HepG2 (cell line): ENCODE measurements around the gene THAP3. TPM values are rescaled to one million over a fixed set of nuclear protein-coding genes. Genes with fewer than 3 reads are reported as not detected.

ENCODE experiments used
- BRCA1 ChIP-seq: sonication (generic); formaldehyde crosslinking; IDR thresholded peaks from 2 replicates; pipeline ENCODE4 v1.4.0; 2020; ENCODE audit warnings: missing genetic modification reagents
- CEBPG ChIP-seq: IDR thresholded peaks from 2 replicates; pipeline ENCODE4 v1.6.1; 2016
- ESRRA ChIP-seq: sonication (generic); formaldehyde crosslinking; IDR thresholded peaks from 2 replicates; pipeline ENCODE4 v1.5.1; 2020; ENCODE audit warnings: mild to moderate bottlenecking, low read depth, missing genetic modification reagents
- MAFF ChIP-seq: IDR thresholded peaks from 2 replicates; pipeline ENCODE4 v1.6.1; 2011; ENCODE audit warnings: low read depth, low read length, improper control_type of control experiment
- NFE2 ChIP-seq: sonication (generic); formaldehyde crosslinking; IDR thresholded peaks from 2 replicates; pipeline ENCODE4 v1.4.0; 2020; ENCODE audit warnings: missing genetic modification reagents
- PRPF4 ChIP-seq: fragments of 200-400 bp; formaldehyde crosslinking; IDR thresholded peaks from 2 replicates; pipeline ENCODE4 v1.6.1; 2016; ENCODE audit warnings: low read length, low read depth; ENCODE audit not compliant: poor library complexity, severe bottlenecking
- REL ChIP-seq: sonication (generic); formaldehyde crosslinking; conservative IDR thresholded peaks from 2 replicates; pipeline ENCODE4 v1.8.0; 2022; ENCODE audit warnings: mild to moderate bottlenecking, missing genetic modification reagents, moderate library complexity
- TAF15 ChIP-seq: fragments of 200-400 bp; formaldehyde crosslinking; IDR thresholded peaks from one replicate; pipeline ENCODE4 v1.6.1; 2018; ENCODE audit warnings: mild to moderate bottlenecking, low read depth, low read length; ENCODE audit not compliant: poor library complexity, severe bottlenecking
- TGIF2 ChIP-seq: IDR thresholded peaks from 2 replicates; pipeline ENCODE4 v1.6.1; 2016; ENCODE audit warnings: control low read depth, missing compliant biosample characterization
- ZIK1 ChIP-seq: sonication (generic); formaldehyde crosslinking; IDR thresholded peaks from 2 replicates; pipeline ENCODE4 v1.5.0; 2020; ENCODE audit warnings: mild to moderate bottlenecking, low read depth, missing genetic modification reagents, borderline replicate concordance
- ZNF432 ChIP-seq: sonication (generic); formaldehyde crosslinking; IDR thresholded peaks from 2 replicates; pipeline ENCODE4 v1.5.0; 2020; ENCODE audit warnings: missing genetic modification reagents, mild to moderate bottlenecking, borderline replicate concordance
- polyA plus RNA-seq, 8 experiments: library from polyadenylated mRNA; depleted of rRNA in 3 of 8; stranded (reverse) in 7 of 8; unstranded in 1 of 8; fragments of >200 nt; fragmentation: Illumina TruSeq in 4 of 8; extraction: Trizol in 4 of 8; gene quantifications; 2 replicates each; pipeline versions ENCODE4 v1.2.1 to v1.2.3, GENCODE V29; 2011 to 2016; ENCODE audit warnings: low read depth in 4 of 8, missing spikeins in 1 of 8, mixed read lengths in 1 of 8; ENCODE audit not compliant: insufficient read depth in 1 of 8
- total RNA-seq, 5 experiments: library from RNA; depleted of rRNA; stranded (reverse); fragments of >200 nt; fragmentation: Illumina TruSeq; extraction: Trizol; gene quantifications; 2 replicates each; pipeline ENCODE4 v1.2.3, GENCODE V29; 2016; ENCODE audit warnings: low read depth in 1 of 5
- TF ChIP-seq, protein P1 (sequence below): sonication (generic); formaldehyde crosslinking; IDR thresholded peaks from 2 replicates; pipeline ENCODE4 v1.5.0; 2020; ENCODE audit warnings: missing genetic modification reagents, mild to moderate bottlenecking, borderline replicate concordance
- TF ChIP-seq, protein P2 (sequence below): sonication (generic); formaldehyde crosslinking; IDR thresholded peaks from 2 replicates; pipeline ENCODE4 v1.4.0; 2020; ENCODE audit warnings: missing genetic modification reagents
- TF ChIP-seq, protein P3 (sequence below): IDR thresholded peaks from 2 replicates; pipeline ENCODE4 v1.6.1; 2016
- TF ChIP-seq, protein P4 (sequence below): sonication (generic); formaldehyde crosslinking; IDR thresholded peaks from 2 replicates; pipeline ENCODE4 v1.8.0; 2022; ENCODE audit warnings: mild to moderate bottlenecking, missing genetic modification reagents, borderline replicate concordance
- TF ChIP-seq, protein P5 (sequence below): sonication (generic); formaldehyde crosslinking; IDR thresholded peaks from 2 replicates; pipeline ENCODE4 v1.9.0; 2022; ENCODE audit warnings: low read depth, missing genetic modification reagents

The THAP3 gene
- total and polyA plus RNA-seq, 2 of the 13 experiments (the other 11 are each of a cell fraction or from before 2014, with no cell fraction given) = 10.3 to 14.9 TPM

DNA sequence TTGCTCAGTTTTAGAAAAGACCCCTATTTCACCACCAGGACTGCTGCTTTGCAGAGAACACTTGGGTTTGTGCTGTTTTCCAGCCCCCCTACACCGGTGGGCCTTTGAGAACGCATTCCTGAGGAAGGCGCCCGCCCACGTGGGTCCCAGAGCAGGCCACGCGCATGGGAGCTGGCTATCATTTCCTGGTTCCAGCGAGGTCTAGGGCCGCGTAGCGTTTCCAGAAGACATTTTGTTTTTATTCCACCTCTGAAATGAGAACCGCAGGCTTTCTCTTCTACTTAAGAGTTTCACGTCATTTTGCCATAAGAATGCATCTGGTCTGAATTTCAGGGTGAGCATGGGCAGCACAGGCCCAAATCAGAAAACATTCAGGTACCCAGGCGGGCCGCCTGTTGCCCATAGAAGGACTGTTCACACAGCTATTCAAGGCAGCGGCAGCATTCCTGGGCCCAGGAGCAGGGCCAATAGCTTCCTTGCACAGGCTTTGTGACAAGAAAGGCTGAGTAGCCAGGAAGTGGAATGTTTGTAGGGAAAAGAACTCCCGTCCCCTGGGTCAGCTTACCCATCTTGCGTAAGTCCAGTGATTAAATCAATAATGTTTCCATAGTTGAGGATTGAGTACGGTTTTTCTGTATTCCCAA, 20.6 kb upstream of the THAP3 start (continued):
- TF ChIP-seq, protein P1, sequence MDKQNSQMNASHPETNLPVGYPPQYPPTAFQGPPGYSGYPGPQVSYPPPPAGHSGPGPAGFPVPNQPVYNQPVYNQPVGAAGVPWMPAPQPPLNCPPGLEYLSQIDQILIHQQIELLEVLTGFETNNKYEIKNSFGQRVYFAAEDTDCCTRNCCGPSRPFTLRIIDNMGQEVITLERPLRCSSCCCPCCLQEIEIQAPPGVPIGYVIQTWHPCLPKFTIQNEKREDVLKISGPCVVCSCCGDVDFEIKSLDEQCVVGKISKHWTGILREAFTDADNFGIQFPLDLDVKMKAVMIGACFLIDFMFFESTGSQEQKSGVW (CRISPR knock-in tag) = no peak
- TF ChIP-seq MAFF = peak; percentile 59
- TF ChIP-seq PRPF4 = no peak
- TF ChIP-seq REL (CRISPR knock-in tag) = no peak
- TF ChIP-seq NFE2 (CRISPR knock-in tag) = no peak
- TF ChIP-seq, protein P2, sequence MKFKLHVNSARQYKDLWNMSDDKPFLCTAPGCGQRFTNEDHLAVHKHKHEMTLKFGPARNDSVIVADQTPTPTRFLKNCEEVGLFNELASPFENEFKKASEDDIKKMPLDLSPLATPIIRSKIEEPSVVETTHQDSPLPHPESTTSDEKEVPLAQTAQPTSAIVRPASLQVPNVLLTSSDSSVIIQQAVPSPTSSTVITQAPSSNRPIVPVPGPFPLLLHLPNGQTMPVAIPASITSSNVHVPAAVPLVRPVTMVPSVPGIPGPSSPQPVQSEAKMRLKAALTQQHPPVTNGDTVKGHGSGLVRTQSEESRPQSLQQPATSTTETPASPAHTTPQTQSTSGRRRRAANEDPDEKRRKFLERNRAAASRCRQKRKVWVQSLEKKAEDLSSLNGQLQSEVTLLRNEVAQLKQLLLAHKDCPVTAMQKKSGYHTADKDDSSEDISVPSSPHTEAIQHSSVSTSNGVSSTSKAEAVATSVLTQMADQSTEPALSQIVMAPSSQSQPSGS (CRISPR knock-in tag) = peak; percentile 41; the same call in 1 of the 2 replicates
- TF ChIP-seq, protein P3, sequence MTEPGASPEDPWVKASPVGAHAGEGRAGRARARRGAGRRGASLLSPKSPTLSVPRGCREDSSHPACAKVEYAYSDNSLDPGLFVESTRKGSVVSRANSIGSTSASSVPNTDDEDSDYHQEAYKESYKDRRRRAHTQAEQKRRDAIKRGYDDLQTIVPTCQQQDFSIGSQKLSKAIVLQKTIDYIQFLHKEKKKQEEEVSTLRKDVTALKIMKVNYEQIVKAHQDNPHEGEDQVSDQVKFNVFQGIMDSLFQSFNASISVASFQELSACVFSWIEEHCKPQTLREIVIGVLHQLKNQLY (CRISPR knock-in tag) = no peak; the same call in none of the 2 replicates
- no peak for TF ChIP-seq ZNF432 (CRISPR knock-in tag)
- no peak for TF ChIP-seq ZIK1 (CRISPR knock-in tag)
- TF ChIP-seq CEBPG = peak; percentile 96
- no peak for TF ChIP-seq BRCA1 (CRISPR knock-in tag)
- TF ChIP-seq ESRRA = no peak
- TF ChIP-seq, protein P4, sequence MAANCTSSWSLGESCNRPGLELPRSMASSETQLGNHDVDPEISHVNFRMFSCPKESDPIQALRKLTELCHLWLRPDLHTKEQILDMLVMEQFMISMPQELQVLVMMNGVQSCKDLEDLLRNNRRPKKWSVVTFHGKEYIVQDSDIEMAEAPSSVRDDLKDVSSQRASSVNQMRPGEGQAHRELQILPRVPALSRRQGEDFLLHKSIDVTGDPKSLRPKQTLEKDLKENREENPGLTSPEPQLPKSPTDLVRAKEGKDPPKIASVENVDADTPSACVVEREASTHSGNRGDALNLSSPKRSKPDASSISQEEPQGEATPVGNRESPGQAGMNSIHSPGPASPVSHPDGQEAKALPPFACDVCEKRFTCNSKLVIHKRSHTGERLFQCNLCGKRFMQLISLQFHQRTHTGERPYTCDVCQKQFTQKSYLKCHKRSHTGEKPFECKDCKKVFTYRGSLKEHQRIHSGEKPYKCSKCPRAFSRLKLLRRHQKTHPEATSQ (CRISPR knock-in tag) = no peak
- TF ChIP-seq, protein P5, sequence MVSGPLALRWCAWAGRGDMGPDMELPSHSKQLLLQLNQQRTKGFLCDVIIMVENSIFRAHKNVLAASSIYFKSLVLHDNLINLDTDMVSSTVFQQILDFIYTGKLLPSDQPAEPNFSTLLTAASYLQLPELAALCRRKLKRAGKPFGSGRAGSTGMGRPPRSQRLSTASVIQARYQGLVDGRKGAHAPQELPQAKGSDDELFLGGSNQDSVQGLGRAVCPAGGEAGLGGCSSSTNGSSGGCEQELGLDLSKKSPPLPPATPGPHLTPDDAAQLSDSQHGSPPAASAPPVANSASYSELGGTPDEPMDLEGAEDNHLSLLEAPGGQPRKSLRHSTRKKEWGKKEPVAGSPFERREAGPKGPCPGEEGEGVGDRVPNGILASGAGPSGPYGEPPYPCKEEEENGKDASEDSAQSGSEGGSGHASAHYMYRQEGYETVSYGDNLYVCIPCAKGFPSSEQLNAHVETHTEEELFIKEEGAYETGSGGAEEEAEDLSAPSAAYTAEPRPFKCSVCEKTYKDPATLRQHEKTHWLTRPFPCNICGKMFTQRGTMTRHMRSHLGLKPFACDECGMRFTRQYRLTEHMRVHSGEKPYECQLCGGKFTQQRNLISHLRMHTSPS (CRISPR knock-in tag) = no peak
- no peak for TF ChIP-seq TAF15
- peak; percentile 69; the same call in 1 of the 2 replicates for TF ChIP-seq TGIF2 (CRISPR knock-in tag)
